NCI-H2107 (cell line): ENCODE data around the gene SCCPDH.
"Not testable (repeated sequence)": the region's sequence is repeated elsewhere in the genome, so short reads cannot be mapped to it uniquely, and the experiment has no call there.

Experiments used
- DNase-seq: peaks from one replicate; lab custom pipeline; 2025; lab: John Stamatoyannopoulos, UW

The SCCPDH gene

DNA sequence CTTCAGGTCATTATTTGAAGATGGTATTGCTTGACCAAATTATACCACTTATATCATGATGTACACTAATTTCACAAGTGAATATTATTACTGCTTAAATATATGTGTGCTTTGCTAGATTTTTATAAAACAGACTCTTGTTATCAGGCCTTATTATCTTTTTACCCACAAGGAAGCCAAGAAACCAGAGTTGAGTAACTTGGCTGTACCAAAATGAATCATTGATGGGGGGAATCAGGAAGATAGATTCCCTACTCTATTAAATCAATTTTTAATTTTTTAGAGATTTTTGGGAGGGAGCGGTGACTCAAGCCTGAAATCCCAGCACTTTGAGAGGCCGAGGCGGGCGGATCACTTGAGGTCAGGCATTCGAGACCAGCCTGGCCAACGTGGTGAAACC, 16.0 kb upstream of the SCCPDH start:
- no peak for DNase-seq

DNA sequence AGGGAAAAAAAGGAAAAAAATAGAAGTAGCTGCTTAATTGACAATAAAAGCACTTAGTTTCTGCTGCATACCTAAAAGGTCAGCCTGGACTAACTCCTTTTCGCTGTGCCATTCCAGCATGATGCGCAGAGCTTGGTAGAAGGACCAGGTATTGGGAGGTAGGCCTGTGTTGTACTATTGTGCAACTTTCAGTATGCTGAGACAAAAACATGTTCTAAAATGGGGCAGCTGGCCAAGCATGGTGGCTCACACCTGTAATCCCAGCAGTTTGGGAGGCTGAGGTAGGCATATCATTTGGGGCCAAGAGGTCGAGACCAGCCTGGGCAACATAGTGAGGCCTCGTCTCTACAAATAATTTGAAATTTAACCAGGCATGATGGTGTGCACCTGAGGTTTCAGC, 15.0 kb upstream of the SCCPDH start:
- no peak for DNase-seq

DNA sequence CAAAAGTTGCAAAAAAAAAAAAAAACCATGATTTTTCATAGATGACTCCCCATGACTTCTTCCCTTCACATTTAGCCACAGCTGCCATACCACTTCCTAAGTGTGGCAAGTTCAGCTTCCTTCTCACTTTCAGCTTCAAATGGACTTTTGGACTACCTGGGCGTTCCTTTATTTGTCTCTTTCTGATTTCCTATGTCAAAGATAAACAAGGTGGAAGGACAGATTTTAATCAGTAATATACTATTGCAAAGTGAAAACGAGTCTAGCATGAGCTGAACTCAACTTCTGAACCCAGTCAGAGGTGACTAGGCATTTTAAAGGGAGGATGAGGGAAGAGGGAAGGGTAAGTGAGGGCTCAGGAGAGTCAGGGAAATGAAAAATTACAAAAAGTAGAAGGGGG, 14.4 kb upstream of the SCCPDH start:
- no peak for DNase-seq

DNA sequence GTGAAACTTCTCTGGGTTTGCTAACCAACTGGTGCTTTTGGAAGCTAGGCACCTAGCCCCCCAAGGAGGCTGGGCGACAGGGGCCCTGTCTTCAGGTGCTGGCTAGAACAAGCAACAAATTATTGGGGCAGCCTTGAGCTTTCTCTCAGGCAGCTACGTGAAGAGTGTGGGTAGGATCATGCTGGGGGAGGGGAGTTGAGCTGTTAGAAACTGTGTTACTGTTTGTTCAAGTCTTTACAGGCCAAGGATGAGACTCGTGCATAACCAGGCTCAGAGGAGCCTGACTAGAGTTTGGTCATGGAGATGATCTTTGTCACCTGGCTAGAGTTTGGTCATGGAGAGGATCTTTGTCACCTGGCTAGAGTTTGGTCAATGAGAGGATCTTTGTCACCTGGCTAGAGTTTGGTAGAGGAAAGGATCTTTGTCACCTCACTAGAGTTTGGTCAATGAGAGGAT, 12.6 kb upstream of the SCCPDH start:
- no peak for DNase-seq

DNA sequence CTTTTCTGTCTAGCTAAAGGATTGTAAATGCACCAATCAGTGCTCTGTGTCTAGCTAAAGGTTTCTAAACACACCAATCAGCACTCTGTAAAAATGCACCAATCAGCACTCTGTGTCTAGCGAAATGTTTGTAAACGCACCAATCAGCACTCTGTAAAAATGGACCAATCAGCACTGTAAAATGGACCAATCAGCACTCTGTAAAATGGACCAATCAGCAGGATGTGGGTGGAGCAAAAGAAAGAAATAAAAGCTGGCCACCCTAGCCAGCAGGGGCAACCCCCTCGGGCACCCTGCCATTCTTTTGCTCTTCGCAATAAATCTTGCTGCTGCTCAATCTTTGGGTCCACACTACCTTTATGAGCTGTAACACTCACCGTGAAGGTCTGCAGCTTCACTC, 11.8 kb upstream of the SCCPDH start:
- not testable (repeated sequence) for DNase-seq

DNA sequence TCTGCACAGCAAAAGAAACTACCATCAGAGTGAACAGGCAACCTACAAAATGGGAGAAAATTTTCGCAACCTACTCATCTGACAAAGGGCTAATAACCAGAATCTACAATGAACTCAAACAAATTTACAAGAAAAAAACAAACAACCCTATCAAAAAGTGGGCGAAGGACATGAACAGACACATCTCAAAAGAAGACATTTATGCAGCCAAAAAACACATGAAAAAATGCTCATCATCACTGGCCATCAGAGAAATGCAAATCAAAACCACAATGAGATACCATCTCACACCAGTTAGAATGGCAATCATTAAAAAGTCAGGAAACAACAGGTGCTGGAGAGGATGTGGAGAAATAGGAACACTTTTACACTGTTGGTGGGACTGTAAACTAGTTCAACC, 4.8 kb upstream of the SCCPDH start:
- not testable (repeated sequence) for DNase-seq

DNA sequence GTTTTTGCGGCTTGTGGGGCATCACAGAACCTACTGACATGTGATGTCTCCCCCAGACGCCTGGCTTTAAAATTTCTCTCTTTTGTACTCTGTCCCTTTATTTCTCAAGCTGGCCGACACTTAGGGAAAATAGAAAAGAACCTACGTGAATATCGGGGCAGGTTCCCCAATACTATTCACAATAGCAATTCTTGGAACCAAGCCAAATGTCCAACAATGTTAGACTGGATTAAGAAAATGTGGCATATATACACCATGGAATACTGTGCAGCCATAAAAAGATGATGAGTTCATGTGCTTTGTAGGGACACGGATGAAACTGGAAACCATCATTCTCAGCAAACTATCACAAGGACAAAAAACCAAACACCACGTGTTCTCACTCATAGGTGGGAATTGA, 3.4 kb upstream of the SCCPDH start:
- not testable (repeated sequence) for DNase-seq

DNA sequence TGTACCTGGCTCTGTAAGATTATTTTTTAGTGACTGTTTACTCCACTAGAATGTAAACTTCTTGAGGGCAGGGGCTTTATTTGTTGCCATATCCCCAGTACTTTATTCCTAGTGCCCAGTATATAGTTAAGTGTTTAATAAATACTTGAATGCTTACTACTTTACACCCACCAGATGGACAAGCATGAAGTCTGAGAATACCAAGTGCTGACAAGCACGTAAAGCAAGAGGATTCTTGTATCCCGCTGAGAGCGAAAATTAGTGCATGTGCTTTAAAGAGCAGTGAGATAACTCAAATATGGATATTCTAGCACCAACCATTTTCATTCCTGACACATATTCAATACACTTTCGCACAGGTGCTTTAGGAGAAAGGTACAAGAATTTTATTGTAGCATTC, 1.5 kb upstream of the SCCPDH start:
- DNase-seq = no peak

DNA sequence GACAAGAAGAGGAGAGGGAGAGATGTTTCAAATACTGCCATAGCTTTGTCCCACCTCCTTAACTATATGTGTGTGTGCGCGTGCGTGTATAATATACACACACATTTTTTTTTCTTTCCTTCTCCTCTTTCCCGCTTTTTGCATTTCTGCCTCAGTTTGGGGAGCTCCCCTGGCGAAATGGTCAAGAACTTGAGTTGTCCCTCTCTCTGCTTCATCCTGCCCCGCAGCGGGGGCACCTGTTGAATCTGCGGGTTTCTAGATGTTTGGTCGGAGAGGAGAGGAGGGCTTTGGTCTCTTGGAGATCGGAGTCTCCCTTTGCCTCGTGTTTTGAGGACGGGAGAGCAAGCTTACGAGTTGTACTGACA, 504 bp downstream of the SCCPDH start:
- DNase-seq = peak; percentile 11

DNA sequence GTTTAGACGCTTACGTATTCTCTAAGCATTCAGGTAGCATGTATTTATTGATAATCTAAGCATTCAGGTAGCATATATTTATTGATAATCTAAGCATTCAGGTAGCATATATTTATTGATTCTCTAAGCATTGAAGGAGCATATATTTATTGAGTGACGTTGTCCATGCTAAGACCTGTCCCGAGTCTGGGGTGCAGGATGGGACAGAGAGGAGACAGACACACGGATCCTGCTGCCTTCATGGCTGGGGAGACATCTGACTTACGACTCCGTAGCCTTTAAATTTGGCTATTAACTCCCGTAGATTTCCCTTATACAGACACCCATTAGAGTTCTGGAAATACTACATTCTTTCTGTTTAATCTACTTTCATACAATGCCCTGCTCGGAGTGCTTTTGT, 982 bp downstream of the SCCPDH start:
- DNase-seq = no peak

DNA sequence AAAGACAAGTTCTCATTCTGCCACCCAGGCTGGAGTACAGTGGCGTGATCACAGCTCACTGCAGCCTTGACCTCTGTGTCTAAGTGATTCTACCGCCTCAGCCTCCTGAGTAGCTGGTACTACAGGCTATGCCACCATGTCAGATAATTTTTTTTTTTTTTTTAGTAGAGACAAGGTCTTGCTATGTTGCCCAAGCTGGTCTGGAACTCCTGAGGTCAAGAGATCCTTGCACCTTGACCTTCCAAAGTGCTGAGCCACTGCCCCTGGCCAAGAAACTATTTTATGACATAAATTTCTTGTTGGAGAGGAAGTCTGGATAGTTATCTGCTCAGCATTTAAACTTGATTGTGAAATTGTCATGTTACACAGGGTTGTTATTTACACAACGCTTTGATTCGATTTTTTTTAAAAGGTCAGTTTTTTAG, 2.1 kb downstream of the SCCPDH start:
- DNase-seq = no peak

DNA sequence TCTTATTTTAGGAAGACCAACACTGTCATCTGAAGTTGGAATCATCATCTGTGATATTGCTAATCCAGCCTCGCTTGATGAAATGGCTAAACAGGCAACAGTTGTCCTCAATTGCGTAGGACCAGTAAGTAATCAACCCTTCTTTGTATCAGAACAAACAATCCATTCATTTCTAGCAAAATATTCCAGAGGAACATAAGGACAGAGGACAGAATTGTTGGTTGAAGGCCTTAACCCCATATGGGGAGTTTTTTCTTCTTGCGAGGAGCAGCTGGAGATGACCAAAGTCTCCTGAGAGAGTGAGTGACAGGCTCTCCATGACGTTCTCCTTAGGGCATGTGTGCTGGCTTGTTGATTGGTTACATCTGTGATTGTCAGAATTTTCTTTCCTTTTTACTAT, 2.7 kb downstream of the SCCPDH start:
- DNase-seq = no peak

DNA sequence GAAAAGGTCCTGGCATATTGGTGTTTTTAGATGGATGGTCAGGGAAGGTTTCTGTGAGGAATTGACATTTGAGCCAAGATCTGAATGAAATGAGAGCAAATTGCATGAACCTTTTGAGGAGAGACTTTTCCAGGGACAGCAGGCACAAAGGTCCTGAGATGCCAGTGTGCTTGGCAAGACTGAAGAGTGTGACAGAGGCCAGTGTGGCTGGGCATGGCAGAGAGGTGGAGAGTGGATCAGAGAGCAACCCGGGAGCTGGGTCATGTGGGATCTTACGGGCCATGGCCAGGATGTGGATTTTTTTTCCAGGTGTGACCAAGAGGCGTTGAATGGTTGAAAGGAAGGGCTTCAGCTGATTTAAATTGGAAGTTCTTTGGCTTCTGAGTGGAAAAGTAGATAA, 3.4 kb downstream of the SCCPDH start:
- no peak for DNase-seq

DNA sequence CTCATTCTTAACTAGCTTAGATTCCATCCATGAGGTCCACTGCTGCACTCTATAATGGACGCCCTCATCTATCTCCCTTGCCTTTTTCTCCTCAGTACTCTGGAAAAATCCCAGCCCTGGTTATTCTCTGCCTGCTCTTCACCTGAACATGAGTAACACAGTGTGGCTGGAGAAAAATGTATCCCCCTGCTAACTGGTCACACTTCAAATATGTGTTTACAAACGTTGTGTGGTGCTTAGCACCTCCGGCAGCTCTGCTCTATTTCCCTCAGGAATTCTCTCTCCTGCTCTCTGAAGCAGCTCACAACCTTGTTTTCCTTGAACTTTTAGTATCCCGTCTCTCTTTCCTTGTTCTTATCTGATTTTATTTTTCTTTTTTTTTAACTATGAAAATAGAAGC, 4.1 kb downstream of the SCCPDH start:
- DNase-seq = no peak

DNA sequence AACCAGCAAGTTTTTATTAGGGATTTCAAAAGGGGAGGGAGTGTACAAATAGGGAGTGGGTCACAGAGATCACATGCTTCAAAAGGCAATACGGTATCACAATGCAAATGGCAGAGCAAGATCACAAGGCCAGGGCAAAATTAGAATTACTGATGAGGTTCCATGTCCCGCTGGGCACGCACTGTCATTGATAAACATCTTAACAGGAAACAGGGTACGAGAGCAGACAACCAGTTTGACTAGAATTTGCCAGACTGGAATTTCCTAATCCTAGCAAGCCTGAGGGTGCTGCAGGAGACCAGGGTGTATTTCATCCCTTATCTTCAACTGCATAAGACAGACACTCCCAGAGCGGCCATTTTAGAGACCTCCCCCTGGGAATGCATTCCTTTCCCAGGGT, 4.8 kb downstream of the SCCPDH start:
- not testable (repeated sequence) for DNase-seq

DNA sequence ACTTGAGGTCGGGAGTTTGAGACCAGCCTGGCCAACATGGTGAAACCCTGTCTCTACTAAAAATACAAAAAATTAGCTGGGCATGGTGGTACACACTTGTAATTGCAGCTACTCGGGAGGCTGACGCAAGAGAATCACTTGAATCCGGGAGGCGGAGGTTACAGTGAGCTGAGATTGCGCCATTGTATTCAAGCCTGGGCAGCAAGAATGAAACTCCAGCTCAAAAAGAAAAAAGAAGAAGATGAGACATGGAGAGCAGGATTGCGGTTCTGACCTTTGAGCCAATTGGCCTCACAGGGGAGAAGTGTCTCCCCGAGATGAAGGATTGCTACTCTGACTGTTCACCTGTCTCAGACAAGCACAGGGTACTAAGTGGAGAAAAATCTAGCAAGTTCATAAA, 6.6 kb downstream of the SCCPDH start:
- DNase-seq = no peak

DNA sequence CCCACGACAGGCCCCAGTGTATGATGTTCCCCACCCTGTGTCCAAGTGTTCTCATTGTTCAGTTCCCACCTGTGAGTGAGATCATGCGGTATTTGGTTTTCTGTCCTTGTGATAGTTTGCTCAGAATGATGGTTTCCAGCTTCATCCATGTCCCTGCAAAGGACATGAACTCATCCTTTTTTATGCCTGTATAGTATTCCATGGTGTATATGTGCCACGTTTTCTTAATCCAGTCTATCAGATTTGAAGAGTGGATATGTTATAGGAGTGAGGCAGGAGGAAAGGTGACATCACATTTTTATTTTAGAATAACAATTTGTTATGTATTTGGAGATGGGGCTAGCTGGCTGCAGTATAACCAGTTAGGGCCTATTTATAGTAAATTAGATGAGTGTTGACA, 7.7 kb downstream of the SCCPDH start:
- DNase-seq = not testable (repeated sequence)

DNA sequence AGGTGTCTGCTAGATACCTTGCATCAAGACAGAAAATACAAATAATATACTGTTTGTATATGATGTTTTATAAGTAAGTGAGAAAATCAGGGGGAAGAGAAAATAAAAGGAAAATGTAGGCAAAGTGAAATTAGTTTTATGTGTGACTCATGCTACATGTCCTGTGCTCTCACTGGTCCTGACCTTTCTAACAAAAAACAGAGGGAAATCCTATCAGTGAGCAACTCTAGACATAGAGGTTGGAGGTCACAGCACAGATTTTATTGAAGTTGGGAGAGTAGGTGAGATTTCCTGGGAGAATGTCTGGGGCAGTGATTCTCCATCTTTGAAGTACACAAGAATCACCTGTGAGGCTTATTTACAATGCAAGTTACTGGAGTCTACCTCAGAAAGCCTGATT, 9.5 kb downstream of the SCCPDH start:
- no peak for DNase-seq

DNA sequence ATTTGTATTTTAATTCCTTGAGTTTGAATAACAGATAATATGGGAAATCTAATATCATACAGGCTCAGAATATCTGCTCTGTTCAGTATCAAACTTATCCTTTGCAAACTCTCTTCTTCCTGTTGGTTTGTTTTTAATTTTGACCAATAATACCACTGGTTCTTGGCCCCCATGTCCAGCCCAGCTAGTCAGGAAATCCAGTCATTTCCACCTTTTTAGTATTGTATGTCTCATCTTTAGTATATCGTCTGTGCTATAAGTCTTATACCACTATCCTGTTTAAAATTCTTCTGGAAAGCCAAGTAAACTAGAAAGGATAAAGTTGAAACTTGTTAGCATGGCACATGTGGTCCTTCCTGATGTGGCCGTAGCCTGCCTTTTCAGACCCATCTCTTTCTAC, 10.7 kb downstream of the SCCPDH start:
- no peak for DNase-seq

DNA sequence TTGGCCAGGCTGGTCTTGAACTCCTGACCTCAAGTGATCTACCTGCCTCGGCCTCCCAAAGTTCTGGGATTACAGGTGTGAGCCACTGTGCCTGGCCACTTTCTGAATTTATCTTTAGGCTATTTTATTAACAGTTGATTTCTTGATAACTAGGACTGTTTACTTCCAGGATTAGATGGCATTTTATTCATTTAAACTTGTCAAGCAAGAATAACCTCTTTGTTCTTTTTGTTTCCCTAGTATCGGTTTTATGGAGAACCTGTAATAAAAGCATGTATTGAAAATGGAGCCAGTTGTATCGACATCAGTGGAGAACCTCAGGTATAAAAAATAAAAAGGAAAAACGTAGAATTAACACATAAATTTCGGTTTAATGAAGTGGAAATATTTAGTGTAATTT, 11.5 kb downstream of the SCCPDH start:
- DNase-seq = no peak

DNA sequence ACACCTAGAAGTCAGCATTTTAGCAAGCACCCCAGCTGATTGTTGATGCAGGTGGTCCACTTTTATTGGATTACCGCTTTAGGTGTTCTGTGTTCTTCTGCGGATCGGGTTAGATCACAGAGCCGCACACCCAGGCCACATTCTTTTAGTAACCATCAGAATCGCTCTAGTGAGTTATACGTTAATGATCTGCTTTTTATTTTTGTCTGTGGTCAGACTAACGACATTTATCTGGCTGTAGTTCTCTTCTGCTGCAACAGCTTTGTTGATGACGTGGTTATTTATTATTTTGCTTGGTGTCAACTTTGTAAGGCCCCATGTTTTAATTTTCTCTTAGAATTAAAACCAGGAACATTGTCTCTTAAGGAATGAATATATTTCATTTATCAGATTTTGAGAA, 18.2 kb downstream of the SCCPDH start:
- no peak for DNase-seq

DNA sequence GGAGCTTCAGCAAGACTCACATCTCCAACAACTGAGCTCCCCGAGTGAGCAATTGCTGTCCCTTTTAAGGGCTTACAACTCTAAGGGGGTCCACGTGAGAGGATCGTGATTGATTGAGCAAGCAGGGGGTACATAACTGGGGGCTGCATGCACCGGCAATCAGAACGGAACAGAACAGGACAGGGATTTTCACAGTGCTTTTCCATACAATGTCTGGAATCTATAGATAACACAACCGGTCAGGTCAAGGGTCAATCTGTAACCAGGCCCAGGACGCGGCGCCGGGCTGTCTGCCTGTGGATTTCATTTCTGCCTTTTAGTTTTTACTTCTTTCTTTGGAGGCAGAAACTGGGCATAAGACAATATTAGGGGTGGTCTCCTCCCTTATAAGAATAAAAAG, 21.9 kb downstream of the SCCPDH start:
- DNase-seq = not testable (repeated sequence)

DNA sequence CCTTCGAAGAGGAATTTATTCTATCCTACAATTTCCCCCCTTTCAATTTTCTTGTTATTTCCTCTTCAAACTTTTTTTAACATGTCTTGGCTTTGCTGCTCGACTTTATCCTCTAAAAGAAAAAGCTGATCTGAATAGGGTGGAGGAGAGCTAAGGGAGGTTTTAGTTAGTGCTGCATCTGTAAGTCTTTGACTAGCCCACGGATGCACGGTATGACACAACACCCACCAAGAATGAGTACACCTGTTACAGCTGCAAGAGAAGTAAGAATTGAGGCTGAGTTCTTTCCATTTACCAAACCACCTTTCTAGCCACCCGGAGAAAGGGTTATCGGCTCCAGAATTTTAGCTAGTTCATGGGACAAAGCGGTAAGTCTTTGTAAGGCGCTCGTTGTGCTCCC, 23.8 kb downstream of the SCCPDH start:
- no peak for DNase-seq

DNA sequence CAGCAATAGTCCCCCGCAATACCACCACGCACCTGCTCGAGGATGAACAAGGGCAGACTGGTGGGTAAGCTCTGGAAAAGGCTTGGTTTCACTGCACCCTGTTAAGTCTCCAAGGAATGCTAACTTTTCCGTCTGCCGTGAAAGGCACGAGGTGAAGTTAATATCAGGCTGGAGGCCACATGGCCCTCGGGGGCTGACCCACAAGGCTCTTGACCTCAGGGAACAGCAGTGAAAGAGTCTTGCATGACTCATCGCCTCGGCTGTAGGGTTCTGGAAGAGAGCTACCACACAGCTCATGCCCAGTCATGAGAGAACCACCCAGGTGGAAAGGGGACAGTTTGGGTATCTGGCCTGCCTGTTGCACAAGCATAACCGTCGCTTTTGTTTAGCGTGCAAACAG, 24.7 kb downstream of the SCCPDH start:
- no peak for DNase-seq

DNA sequence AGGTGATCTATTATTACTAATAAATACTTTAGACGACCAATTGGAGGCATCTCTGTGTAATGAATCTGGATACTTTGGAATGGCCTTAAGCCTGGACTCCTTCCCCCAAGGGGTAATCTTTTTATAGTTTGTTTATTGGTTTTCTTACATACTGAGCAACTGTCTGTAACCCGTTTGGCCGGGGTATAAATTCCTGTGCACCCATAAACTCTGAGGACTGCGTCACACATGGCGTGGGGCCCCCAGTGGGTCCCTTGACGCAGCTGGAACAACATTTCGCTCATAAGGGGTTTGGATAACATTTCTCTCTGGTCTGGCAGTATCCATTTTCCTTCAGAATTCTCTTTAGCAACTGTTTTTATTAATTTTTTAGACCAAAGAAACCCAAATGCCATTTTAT, 26.5 kb downstream of the SCCPDH start:
- no peak for DNase-seq
